ENCODE data around the gene FZD10. TPM values are rescaled to one million over a fixed set of nuclear protein-coding genes. Genes with fewer than 3 reads are reported as not detected.

The FZD10 gene
- total and polyA plus RNA-seq, 2 experiments from 2014 or later = 0.15 TPM; not detected in 1

- no peak for TF ChIP-seq CTCF (IDR thresholded peaks at IDR 0.05; ENCODE audit: low read depth, low read length)
- Histone ChIP-seq H3K4me3 (no peak overlapping the region), H3K9me3 (ENCODE audit: low read depth) (no peaks in the 10 kb centered on the region), H3K27ac (no peak overlapping the region), H3K27me3 (peaks cover 23% of the 10 kb centered on the region), H3K4me1 (ENCODE audit: low read depth) (no peaks in the 10 kb centered on the region), H3K36me3 (no peaks in the 10 kb centered on the region)
- DNase-seq (ENCODE audit: low read depth in 1 of 2, low spot score in 1 of 2) = no peak
These were observed 33.2 kb upstream of the FZD10 start for GRCh38 chr12:130128790-130129735.

GRCh38 chr12:130130346-130130745 is 31.9 kb upstream of the FZD10 start:
- DNase-seq (ENCODE audit: low read depth in 1 of 2, low spot score in 1 of 2) = no peak
- Histone ChIP-seq H3K4me1 (ENCODE audit: low read depth) (no peaks in the 10 kb centered on the region), H3K36me3 (no peaks in the 10 kb centered on the region), H3K27ac (no peak overlapping the region), H3K9me3 (ENCODE audit: low read depth) (no peaks in the 10 kb centered on the region), H3K27me3 (peaks cover 28% of the 10 kb centered on the region), H3K4me3 (no peak overlapping the region)
- no peak for TF ChIP-seq CTCF (IDR thresholded peaks at IDR 0.05; ENCODE audit: low read depth, low read length)

GRCh38 chr12:130131025-130131424 is 31.2 kb upstream of the FZD10 start:
- TF ChIP-seq CTCF (IDR thresholded peaks at IDR 0.05; ENCODE audit: low read depth, low read length) = no peak
- Histone ChIP-seq H3K27ac (no peak overlapping the region), H3K4me3 (no peak overlapping the region), H3K27me3 (peaks cover 33% of the 10 kb centered on the region), H3K9me3 (ENCODE audit: low read depth) (no peaks in the 10 kb centered on the region), H3K4me1 (ENCODE audit: low read depth) (no peaks in the 10 kb centered on the region), H3K36me3 (no peaks in the 10 kb centered on the region)
- DNase-seq (ENCODE audit: low read depth in 1 of 2, low spot score in 1 of 2) = no peak

- TF ChIP-seq CTCF (IDR thresholded peaks at IDR 0.05; ENCODE audit: low read depth, low read length) = no peak
- H3K4me1 ChIP-seq (ENCODE audit: low read depth) = no peaks in the 10 kb centered on the region
These were observed 30.5 kb upstream of the FZD10 start for GRCh38 chr12:130131801-130132200.

GRCh38 chr12:130132831-130133511 is 29.3 kb upstream of the FZD10 start:
- H3K4me1 ChIP-seq (ENCODE audit: low read depth) = no peaks in the 10 kb centered on the region
- H3K9me3 ChIP-seq (ENCODE audit: low read depth) = no peaks in the 10 kb centered on the region
- peaks cover 52% of the 10 kb centered on the region for H3K27me3 ChIP-seq
- H3K36me3 ChIP-seq = no peaks in the 10 kb centered on the region
- DNase-seq (ENCODE audit: low read depth in 1 of 2, low spot score in 1 of 2) = no peak
- H3K27ac ChIP-seq = no peak overlapping the region
- no peak for TF ChIP-seq CTCF (IDR thresholded peaks at IDR 0.05; ENCODE audit: low read depth, low read length)
- H3K4me3 ChIP-seq = no peak overlapping the region

More at GRCh38 chr12:130131801-130132200, 30.5 kb upstream of the FZD10 start:
- Histone ChIP-seq H3K27ac (no peak overlapping the region), H3K36me3 (no peaks in the 10 kb centered on the region), H3K27me3 (peaks cover 41% of the 10 kb centered on the region), H3K9me3 (ENCODE audit: low read depth) (no peaks in the 10 kb centered on the region), H3K4me3 (no peak overlapping the region)
- no peak for DNase-seq (ENCODE audit: low read depth in 1 of 2, low spot score in 1 of 2)

All from cardiac muscle cell (in vitro differentiated cells and primary cell).